HepG2 (cell line): ENCODE data around the gene DDHD1. TPM values are rescaled to one million over a fixed set of nuclear protein-coding genes. Genes with fewer than 3 reads are reported as not detected.
"Not testable (repeated sequence)": the region's sequence is repeated elsewhere in the genome, so short reads cannot be mapped to it uniquely, and the experiment has no call there.

Source experiments
- ATAC-seq: fragments of 200-7000 bp; cut with Tn5 transposase; 3 replicates; pipeline ENCODE4 v1.9.1; 2020; ENCODE audit warnings: mild to moderate bottlenecking, moderate library complexity
- BruUV-seq: library from RNA; stranded (reverse); fragments of 400-500 nt; replicated peaks from 2 replicates; lab custom pipeline; 2021; lab: Mats Ljungman, UMichigan
- CTCF ChIA-PET: fragments of 300-600 bp; formaldehyde crosslinking; extraction: SDS; loops from one replicate; lab custom pipeline; 2021; ENCODE audit warnings: low total read pairs, inconsistent platforms, low intra/inter-chr PET ratio; lab: Yijun Ruan, JAX
- POLR2A ChIA-PET: fragments of 350-600 bp; sonication (Branson Sonifier 250); formaldehyde crosslinking; loops from one replicate; lab custom pipeline; 2020; ENCODE audit warnings: antibody characterized with exemption, inconsistent platforms; lab: Yijun Ruan, JAX
- DNase-seq: peaks from one replicate; pipeline ENCODE4 v3.0.0-alpha.2; 2015; ENCODE audit warnings: low spot score
- FAIRE-seq: peaks from 3 replicates; lab custom pipeline; 2011; peaks lifted over from hg19 to GRCh38; lab: Jason Lieb, UNC
- H2AFZ ChIP-seq: one replicate; pipeline ENCODE4 v1.6.1; 2011; ENCODE audit warnings: low read length, inconsistent platforms
- H3K27ac ChIP-seq: fragments of 300-600 bp; 3 replicates; pipeline ENCODE4 v1.8.0; 2011; ENCODE audit warnings: mixed run types, mild to moderate bottlenecking, mixed read lengths, low read length, inconsistent platforms; ENCODE audit not compliant: insufficient read depth; ENCODE audit errors: extremely low read length
- H3K27me3 ChIP-seq, 2 experiments: fragments of 200-600 bp in 1 of 2; 2 replicates in 1 of 2; 3 replicates in 1 of 2; pipeline versions ENCODE4 v1.6.0 to v1.8.0; 2011; ENCODE audit warnings: low read length in 2 of 2, mild to moderate bottlenecking in 2 of 2, moderate library complexity in 2 of 2, inconsistent platforms in 1 of 2; ENCODE audit not compliant: insufficient read depth in 2 of 2, control insufficient read depth in 1 of 2
- H3K36me3 ChIP-seq, 2 experiments: fragments of 200-600 bp in 1 of 2; replicated peaks in 1 of 2; 2 replicates in 1 of 2; 3 replicates in 1 of 2; pipeline versions ENCODE4 v1.5.1 to v1.8.0; 2011; ENCODE audit warnings: low read length in 2 of 2, inconsistent platforms in 1 of 2; ENCODE audit not compliant: insufficient read depth in 2 of 2, control insufficient read depth in 1 of 2
- H3K4me1 ChIP-seq: 2 replicates; pipeline ENCODE4 v1.5.1; 2012; ENCODE audit warnings: low read length, inconsistent platforms; ENCODE audit not compliant: insufficient read depth
- H3K4me2 ChIP-seq: 2 replicates; pipeline ENCODE4 v1.6.0; 2011; ENCODE audit warnings: low read depth, low read length, inconsistent platforms
- H3K4me3 ChIP-seq, 3 experiments: fragments of 200-600 bp in 1 of 3; sonication (generic), shearing (Covaris generic) in 1 of 3; replicated peaks in 1 of 3; 2 replicates each; pipeline ENCODE4 v1.5.1; 2011 to 2016; ENCODE audit warnings: low read length in 3 of 3, inconsistent platforms in 2 of 3, low read depth in 2 of 3, mild to moderate bottlenecking in 2 of 3, control low read depth in 1 of 3, mixed read lengths in 1 of 3; ENCODE audit not compliant: insufficient read depth in 1 of 3
- H3K79me2 ChIP-seq: one replicate; pipeline ENCODE4 v1.6.1; 2011; ENCODE audit warnings: low read length, inconsistent platforms; ENCODE audit not compliant: insufficient read depth
- H3K9ac ChIP-seq: 2 replicates; pipeline ENCODE4 v1.6.0; 2011; ENCODE audit warnings: mild to moderate bottlenecking, low read depth, low read length, inconsistent platforms; ENCODE audit not compliant: insufficient read depth
- H3K9me3 ChIP-seq: 2 replicates; pipeline ENCODE4 v1.5.1; 2012; ENCODE audit warnings: mild to moderate bottlenecking, low read length
- H4K20me1 ChIP-seq: 2 replicates; pipeline ENCODE4 v1.6.0; 2011; ENCODE audit warnings: inconsistent platforms, mild to moderate bottlenecking, low read length, moderate library complexity; ENCODE audit not compliant: insufficient read depth
- FOXA1 ChIP-seq, 2 experiments: fragments of 450-650 bp in 1 of 2; sonication (generic) in 1 of 2; formaldehyde crosslinking in 1 of 2; IDR thresholded peaks; 2 replicates each; pipeline versions ENCODE4 v1.4.0 to v1.6.1; 2016 to 2020; ENCODE audit warnings: missing genetic modification reagents in 1 of 2
- KAT8 ChIP-seq: IDR thresholded peaks from 2 replicates; pipeline ENCODE4 v1.6.1; 2016; ENCODE audit warnings: missing genetic modification reagents, missing compliant biosample characterization
- MIER3 ChIP-seq: IDR thresholded peaks from 2 replicates; pipeline ENCODE4 v1.6.1; 2016; ENCODE audit warnings: missing compliant biosample characterization, borderline replicate concordance
- PHF8 ChIP-seq: sonication (generic); formaldehyde crosslinking; IDR thresholded peaks from 2 replicates; pipeline ENCODE4 v1.5.0; 2020; ENCODE audit warnings: missing genetic modification reagents
- PITX1 ChIP-seq: sonication (generic); formaldehyde crosslinking; IDR thresholded peaks from 2 replicates; pipeline ENCODE4 v1.5.1; 2020; ENCODE audit warnings: mild to moderate bottlenecking, missing genetic modification reagents
- XRCC5 ChIP-seq: fragments of 200-400 bp; formaldehyde crosslinking; optimal IDR thresholded peaks from 2 replicates; pipeline ENCODE3; 2017; ENCODE audit warnings: mild to moderate bottlenecking, low read length
- ZNF292 ChIP-seq: sonication (generic); formaldehyde crosslinking; IDR thresholded peaks from 2 replicates; pipeline ENCODE4 v1.8.1; 2022; ENCODE audit warnings: mild to moderate bottlenecking, low read depth, missing genetic modification reagents, borderline replicate concordance
- ZNF331 ChIP-seq: sonication (generic); formaldehyde crosslinking; IDR thresholded peaks from 2 replicates; pipeline ENCODE4 v1.4.0; 2020; ENCODE audit warnings: missing genetic modification reagents
- ZSCAN22 ChIP-seq: sonication (generic); formaldehyde crosslinking; IDR thresholded peaks from 2 replicates; pipeline ENCODE4 v1.4.0; 2020; ENCODE audit warnings: mild to moderate bottlenecking, missing genetic modification reagents
- WGBS: methylation state at CpG from one replicate; pipeline ENCODE4 v1.1.6; 2017; ENCODE audit warnings: low lambda C conversion rate; 5-methylcytosine and 5-hydroxymethylcytosine counted together
- in situ Hi-C: cut with HindIII; loops from 2 replicates; pipeline ENCODE4 v1.10.0; 2017; ENCODE audit warnings: low pct_unique_long_range_greater_than_20kb; ENCODE audit not compliant: extremely low pct_ligation_motif_present
- intact Hi-C: fragments of 100-400 bp; cut with micrococcal nuclease; formaldehyde crosslinking; loops from one replicate; pipeline ENCODE4 v1.10.0; 2022; ENCODE audit not compliant: unreplicated experiment
- polyA plus RNA-seq, 8 experiments: library from polyadenylated mRNA; depleted of rRNA in 3 of 8; stranded (reverse) in 7 of 8; unstranded in 1 of 8; fragments of >200 nt; fragmentation: Illumina TruSeq in 4 of 8; extraction: Trizol in 4 of 8; gene quantifications; 2 replicates each; pipeline versions ENCODE4 v1.2.1 to v1.2.3, GENCODE V29; 2011 to 2016; ENCODE audit warnings: low read depth in 4 of 8, missing spikeins in 1 of 8, mixed read lengths in 1 of 8; ENCODE audit not compliant: insufficient read depth in 1 of 8
- total RNA-seq, 5 experiments: library from RNA; depleted of rRNA; stranded (reverse); fragments of >200 nt; fragmentation: Illumina TruSeq; extraction: Trizol; gene quantifications; 2 replicates each; pipeline ENCODE4 v1.2.3, GENCODE V29; 2016; ENCODE audit warnings: low read depth in 1 of 5
- TF ChIP-seq, protein P1 (sequence below): sonication (generic); formaldehyde crosslinking; IDR thresholded peaks from 2 replicates; pipeline ENCODE4 v1.5.0; 2020; ENCODE audit warnings: mild to moderate bottlenecking, missing genetic modification reagents, moderate library complexity
- TF ChIP-seq, protein P2 (sequence below): sonication (generic); formaldehyde crosslinking; IDR thresholded peaks from 2 replicates; pipeline ENCODE4 v1.8.0; 2022; ENCODE audit warnings: missing genetic modification reagents, mild to moderate bottlenecking, borderline replicate concordance

The DDHD1 gene
- total and polyA plus RNA-seq, 2 of the 13 experiments (the other 11 are each of a cell fraction or from before 2014, with no cell fraction given), result 4.6 to 8.3 TPM

DNA sequence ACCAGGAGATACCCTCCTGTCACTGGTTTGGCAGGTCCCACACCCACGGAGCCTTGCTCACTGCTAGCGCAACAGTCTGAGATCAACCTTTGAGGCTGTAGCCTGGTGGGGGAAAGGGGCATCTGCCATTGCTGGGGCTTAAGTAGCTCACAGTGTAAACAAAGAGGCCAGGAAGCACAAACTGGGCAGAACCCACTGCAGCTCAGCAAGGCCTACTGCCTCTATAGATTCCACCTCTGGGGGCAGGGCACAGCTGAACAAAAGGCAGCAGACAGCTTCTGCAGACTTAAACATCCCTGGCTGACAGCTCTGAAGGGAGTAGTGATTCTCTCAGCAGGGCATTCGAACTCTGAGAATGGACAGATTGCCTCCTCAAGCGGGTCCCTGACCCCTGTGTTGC is 35.6 kb downstream of the DDHD1 start:
- peak overlapping the region; percentile 27; the same call in 1 of the 2 replicates for H3K4me2 ChIP-seq
- in situ Hi-C loops; POLR2A ChIA-PET; TF ChIP-seq FOXA1 (IDR thresholded peaks at IDR 0.05): not testable (repeated sequence)
- peak; percentile 28; the same call in 1 of the 2 replicates for TF ChIP-seq PITX1 (CRISPR knock-in tag)
- TF ChIP-seq ZNF292 (CRISPR knock-in tag), result 0 out of 2 replicates have a peak, but pooled peaks have one; percentile 34
- 0 out of 2 replicates have a peak, but pooled peaks have one; percentile 15 for TF ChIP-seq KAT8 (CRISPR knock-in tag)
- TF ChIP-seq ZNF331 (CRISPR knock-in tag), result peak; percentile 35; the same call in 1 of the 2 replicates
- TF ChIP-seq, protein P1, sequence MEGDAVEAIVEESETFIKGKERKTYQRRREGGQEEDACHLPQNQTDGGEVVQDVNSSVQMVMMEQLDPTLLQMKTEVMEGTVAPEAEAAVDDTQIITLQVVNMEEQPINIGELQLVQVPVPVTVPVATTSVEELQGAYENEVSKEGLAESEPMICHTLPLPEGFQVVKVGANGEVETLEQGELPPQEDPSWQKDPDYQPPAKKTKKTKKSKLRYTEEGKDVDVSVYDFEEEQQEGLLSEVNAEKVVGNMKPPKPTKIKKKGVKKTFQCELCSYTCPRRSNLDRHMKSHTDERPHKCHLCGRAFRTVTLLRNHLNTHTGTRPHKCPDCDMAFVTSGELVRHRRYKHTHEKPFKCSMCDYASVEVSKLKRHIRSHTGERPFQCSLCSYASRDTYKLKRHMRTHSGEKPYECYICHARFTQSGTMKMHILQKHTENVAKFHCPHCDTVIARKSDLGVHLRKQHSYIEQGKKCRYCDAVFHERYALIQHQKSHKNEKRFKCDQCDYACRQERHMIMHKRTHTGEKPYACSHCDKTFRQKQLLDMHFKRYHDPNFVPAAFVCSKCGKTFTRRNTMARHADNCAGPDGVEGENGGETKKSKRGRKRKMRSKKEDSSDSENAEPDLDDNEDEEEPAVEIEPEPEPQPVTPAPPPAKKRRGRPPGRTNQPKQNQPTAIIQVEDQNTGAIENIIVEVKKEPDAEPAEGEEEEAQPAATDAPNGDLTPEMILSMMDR (CRISPR knock-in tag), result 0 out of 2 replicates have a peak, but pooled peaks have one; percentile 16
- TF ChIP-seq FOXA1 (CRISPR knock-in tag; IDR thresholded peaks at IDR 0.05), result peak; percentile 70
- TF ChIP-seq, all 625 proteins: peak for 6; not testable (repeated sequence) for 619
- H3K4me1 ChIP-seq, result peaks cover 10% of the 10 kb centered on the region
- CTCF ChIA-PET, H3K27me3 ChIP-seq, H2AFZ ChIP-seq, H3K36me3 ChIP-seq, H3K9ac ChIP-seq, BruUV-seq, H3K27ac ChIP-seq, H3K79me2 ChIP-seq, H3K9me3 ChIP-seq, H3K4me3 ChIP-seq, intact Hi-C loops, H4K20me1 ChIP-seq, FAIRE-seq: not testable (repeated sequence)
- 20% methylated on average over 2 of the region's 4 CpGs for WGBS
- peak; percentile 39 for DNase-seq
- peak; percentile 68 for ATAC-seq

DNA sequence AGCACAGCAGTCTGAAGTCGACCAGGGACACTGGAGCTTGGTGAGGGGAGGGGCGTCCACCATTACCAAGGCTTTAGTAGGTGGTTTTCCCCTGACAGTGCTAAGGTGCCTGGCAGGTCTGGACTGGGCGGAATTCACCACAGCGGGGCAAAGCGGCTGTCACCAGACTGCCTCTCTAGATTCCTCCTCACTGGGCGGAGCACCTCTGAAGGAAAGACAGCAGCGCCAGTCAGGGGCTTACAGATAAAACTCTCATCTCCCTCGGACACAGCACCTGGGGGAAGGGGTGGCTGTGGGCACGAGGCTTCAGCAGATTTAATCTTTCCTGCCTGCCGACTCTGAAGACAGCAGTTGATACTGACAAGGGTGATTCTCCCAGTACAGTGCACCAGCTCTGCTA is 39.1 kb downstream of the DDHD1 start:
- no CpG with 5 or more reads among the region's 10 CpGs for WGBS
- no peak for DNase-seq
- Histone ChIP-seq H3K27me3 (no peaks in the 10 kb centered on the region), H3K4me3 (no peak overlapping the region), H3K4me2 (no peak overlapping the region), H4K20me1 (no peaks in the 10 kb centered on the region), H3K9me3 (no peaks in the 10 kb centered on the region), H2AFZ (no peak overlapping the region), H3K36me3 (no peaks in the 10 kb centered on the region), H3K4me1 (peaks cover 26% of the 10 kb centered on the region), H3K79me2 (no peaks in the 10 kb centered on the region), H3K27ac (no peak overlapping the region), H3K9ac (no peak overlapping the region)
- in situ Hi-C loops (no loop called here), intact Hi-C loops (no loop called here)
- no peak for ATAC-seq
- FAIRE-seq, result no peak
- ChIA-PET POLR2A (no interaction called here), CTCF (no interaction called here)
- no TSS peak for BruUV-seq
- TF ChIP-seq PHF8 (CRISPR knock-in tag), result no peak
- TF ChIP-seq, protein P2, sequence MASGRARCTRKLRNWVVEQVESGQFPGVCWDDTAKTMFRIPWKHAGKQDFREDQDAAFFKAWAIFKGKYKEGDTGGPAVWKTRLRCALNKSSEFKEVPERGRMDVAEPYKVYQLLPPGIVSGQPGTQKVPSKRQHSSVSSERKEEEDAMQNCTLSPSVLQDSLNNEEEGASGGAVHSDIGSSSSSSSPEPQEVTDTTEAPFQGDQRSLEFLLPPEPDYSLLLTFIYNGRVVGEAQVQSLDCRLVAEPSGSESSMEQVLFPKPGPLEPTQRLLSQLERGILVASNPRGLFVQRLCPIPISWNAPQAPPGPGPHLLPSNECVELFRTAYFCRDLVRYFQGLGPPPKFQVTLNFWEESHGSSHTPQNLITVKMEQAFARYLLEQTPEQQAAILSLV (CRISPR knock-in tag), result no peak
- TF ChIP-seq MIER3 (CRISPR knock-in tag), result no peak
- no peak for TF ChIP-seq ZSCAN22 (CRISPR knock-in tag)
- TF ChIP-seq XRCC5, result no peak
